ENCODE results near the gene PRAC2.

The PRAC2 gene

GRCh38 chr17:48731355-48731754 lies 8.4 kb downstream of the PRAC2 start:
- H2AK5ac ChIP-seq (ENCODE audit: low read length, severe bottlenecking): no peak overlapping the region
- H4K8ac ChIP-seq (ENCODE audit: low read length): no peak overlapping the region
- no peaks in the 10 kb centered on the region for H3K79me1 ChIP-seq (replicated peaks; ENCODE audit: low read length, poor library complexity, severe bottlenecking)
- no peak overlapping the region for H3K4me2 ChIP-seq (ENCODE audit: low read length, poor library complexity, severe bottlenecking)
- no peak overlapping the region for H3K27ac ChIP-seq (ENCODE audit: low read length, poor library complexity, severe bottlenecking)
- H3K9ac ChIP-seq (ENCODE audit: low read length): no peak overlapping the region
- H3K23ac ChIP-seq (ENCODE audit: low read length in 2 of 2): no peak overlapping the region
- H2BK12ac ChIP-seq (ENCODE audit: low read length in 2 of 2): no peak overlapping the region
- no peak overlapping the region for H3K14ac ChIP-seq (ENCODE audit: low read length in 2 of 2)
- H3K4me1 ChIP-seq (ENCODE audit: control insufficient read depth, insufficient read depth, low read depth, low read length): peaks cover 11% of the 10 kb centered on the region
- no peaks in the 10 kb centered on the region for H3K9me3 ChIP-seq (ENCODE audit: control insufficient read depth, low read length)
- peaks cover 97 to 98% of the 10 kb centered on the region in 2 experiments for H3K27me3 ChIP-seq (ENCODE audit: control insufficient read depth in 1 of 2, insufficient read depth in 1 of 2, low read length in 2 of 2)
- no peak overlapping the region for H2BK120ac ChIP-seq (ENCODE audit: low read depth, low read length)
- no peak for DNase-seq
- H2BK5ac ChIP-seq (ENCODE audit: low read depth, low read length, poor library complexity, severe bottlenecking): no peak overlapping the region
- peaks cover 0 to 3% of the 10 kb centered on the region in 2 experiments for H3K36me3 ChIP-seq (ENCODE audit: control insufficient read depth in 1 of 2, insufficient read depth in 2 of 2, low read depth in 1 of 2, low read length in 2 of 2)
- H4K91ac ChIP-seq (ENCODE audit: low read length): no peak overlapping the region
- no peak overlapping the region for H2AFZ ChIP-seq (ENCODE audit: low read depth, low read length)
- H3K18ac ChIP-seq (ENCODE audit: low read depth in 1 of 2, low read length in 2 of 2): no peak overlapping the region
- no peak overlapping the region for H3K4ac ChIP-seq (ENCODE audit: low read depth in 1 of 2, low read length in 2 of 2)
- no peak overlapping the region for H3K4me3 ChIP-seq (ENCODE audit: insufficient read depth in 1 of 2, low read depth in 1 of 2, low read length in 2 of 2)
- H2BK15ac ChIP-seq (ENCODE audit: low read depth, poor library complexity, severe bottlenecking): no peak overlapping the region

GRCh38 chr17:48732688-48733629 lies 10.0 kb downstream of the PRAC2 start:
- H2AK5ac ChIP-seq (ENCODE audit: low read length, severe bottlenecking): no peak overlapping the region
- DNase-seq: no peak
- H3K79me1 ChIP-seq (replicated peaks; ENCODE audit: low read length, poor library complexity, severe bottlenecking): no peaks in the 10 kb centered on the region
- H3K36me3 ChIP-seq (ENCODE audit: control insufficient read depth in 1 of 2, insufficient read depth in 2 of 2, low read depth in 1 of 2, low read length in 2 of 2): no peaks in the 10 kb centered on the region
- H4K8ac ChIP-seq (ENCODE audit: low read length): no peak overlapping the region
- peaks cover 9% of the 10 kb centered on the region for H3K4me1 ChIP-seq (ENCODE audit: control insufficient read depth, insufficient read depth, low read depth, low read length)
- H2AFZ ChIP-seq (ENCODE audit: low read depth, low read length): no peak overlapping the region
- H3K18ac ChIP-seq (ENCODE audit: low read depth in 1 of 2, low read length in 2 of 2): no peak overlapping the region
- no peak overlapping the region for H3K4ac ChIP-seq (ENCODE audit: low read depth in 1 of 2, low read length in 2 of 2)
- peaks cover 97 to 98% of the 10 kb centered on the region in 2 experiments for H3K27me3 ChIP-seq (ENCODE audit: control insufficient read depth in 1 of 2, insufficient read depth in 1 of 2, low read length in 2 of 2)
- H3K23ac ChIP-seq (ENCODE audit: low read length in 2 of 2): no peak overlapping the region
- no peaks in the 10 kb centered on the region for H3K9me3 ChIP-seq (ENCODE audit: control insufficient read depth, low read length)
- no peak overlapping the region for H3K9ac ChIP-seq (ENCODE audit: low read length)
- H2BK15ac ChIP-seq (ENCODE audit: low read depth, poor library complexity, severe bottlenecking): no peak overlapping the region
- no peak overlapping the region for H2BK12ac ChIP-seq (ENCODE audit: low read length in 2 of 2)
- no peak overlapping the region for H2BK5ac ChIP-seq (ENCODE audit: low read depth, low read length, poor library complexity, severe bottlenecking)
- WGBS: 5% methylated on average over 46 of the region's 50 CpGs
- H3K4me2 ChIP-seq (ENCODE audit: low read length, poor library complexity, severe bottlenecking): peak overlapping the region; percentile 30
- no peak overlapping the region for H2BK120ac ChIP-seq (ENCODE audit: low read depth, low read length)
- no peak overlapping the region for H4K91ac ChIP-seq (ENCODE audit: low read length)
- H3K27ac ChIP-seq (ENCODE audit: low read length, poor library complexity, severe bottlenecking): no peak overlapping the region
- H3K4me3 ChIP-seq (ENCODE audit: insufficient read depth in 1 of 2, low read depth in 1 of 2, low read length in 2 of 2): no peak overlapping the region
- H3K14ac ChIP-seq (ENCODE audit: low read length in 2 of 2): no peak overlapping the region

GRCh38 chr17:48733632-48734328 lies 10.8 kb downstream of the PRAC2 start:
- Histone ChIP-seq H4K8ac (ENCODE audit: low read length) (no peak overlapping the region), H3K4me2 (ENCODE audit: low read length, poor library complexity, severe bottlenecking) (peak overlapping the region; percentile 30), H3K27me3 (ENCODE audit: control insufficient read depth in 1 of 2, insufficient read depth in 1 of 2, low read length in 2 of 2) (peaks cover 97 to 98% of the 10 kb centered on the region in 2 experiments), H2BK120ac (ENCODE audit: low read depth, low read length) (no peak overlapping the region), H2AK5ac (ENCODE audit: low read length, severe bottlenecking) (no peak overlapping the region), H3K23ac (ENCODE audit: low read length in 2 of 2) (no peak overlapping the region), H2AFZ (ENCODE audit: low read depth, low read length) (no peak overlapping the region), H2BK12ac (ENCODE audit: low read length in 2 of 2) (no peak overlapping the region), H3K4me1 (ENCODE audit: control insufficient read depth, insufficient read depth, low read depth, low read length) (peaks cover 3% of the 10 kb centered on the region), H3K18ac (ENCODE audit: low read depth in 1 of 2, low read length in 2 of 2) (no peak overlapping the region), H3K4ac (ENCODE audit: low read depth in 1 of 2, low read length in 2 of 2) (no peak overlapping the region), H3K36me3 (ENCODE audit: control insufficient read depth in 1 of 2, insufficient read depth in 2 of 2, low read depth in 1 of 2, low read length in 2 of 2) (no peaks in the 10 kb centered on the region), H3K9ac (ENCODE audit: low read length) (no peak overlapping the region), H3K9me3 (ENCODE audit: control insufficient read depth, low read length) (no peaks in the 10 kb centered on the region), H2BK15ac (ENCODE audit: low read depth, poor library complexity, severe bottlenecking) (no peak overlapping the region), H3K27ac (ENCODE audit: low read length, poor library complexity, severe bottlenecking) (no peak overlapping the region), H4K91ac (ENCODE audit: low read length) (no peak overlapping the region), H2BK5ac (ENCODE audit: low read depth, low read length, poor library complexity, severe bottlenecking) (no peak overlapping the region), H3K4me3 (ENCODE audit: insufficient read depth in 1 of 2, low read depth in 1 of 2, low read length in 2 of 2) (no peak overlapping the region), H3K79me1 (replicated peaks; ENCODE audit: low read length, poor library complexity, severe bottlenecking) (no peaks in the 10 kb centered on the region), H3K14ac (ENCODE audit: low read length in 2 of 2) (no peak overlapping the region)
- DNase-seq: no peak
- WGBS: 11% methylated on average over 22 of the region's 22 CpGs

- Histone ChIP-seq H3K14ac (ENCODE audit: low read length in 2 of 2) (no peak overlapping the region), H3K4me2 (ENCODE audit: low read length, poor library complexity, severe bottlenecking) (no peak overlapping the region), H2BK15ac (ENCODE audit: low read depth, poor library complexity, severe bottlenecking) (no peak overlapping the region), H4K91ac (ENCODE audit: low read length) (no peak overlapping the region), H4K8ac (ENCODE audit: low read length) (no peak overlapping the region), H2BK120ac (ENCODE audit: low read depth, low read length) (no peak overlapping the region), H3K9ac (ENCODE audit: low read length) (no peak overlapping the region), H3K23ac (ENCODE audit: low read length in 2 of 2) (no peak overlapping the region), H3K4ac (ENCODE audit: low read depth in 1 of 2, low read length in 2 of 2) (no peak overlapping the region), H3K4me1 (ENCODE audit: control insufficient read depth, insufficient read depth, low read depth, low read length) (peaks cover 5% of the 10 kb centered on the region), H3K36me3 (ENCODE audit: control insufficient read depth in 1 of 2, insufficient read depth in 2 of 2, low read depth in 1 of 2, low read length in 2 of 2) (no peaks in the 10 kb centered on the region), H3K79me1 (replicated peaks; ENCODE audit: low read length, poor library complexity, severe bottlenecking) (no peaks in the 10 kb centered on the region), H3K27me3 (ENCODE audit: control insufficient read depth in 1 of 2, insufficient read depth in 1 of 2, low read length in 2 of 2) (peaks cover 97 to 98% of the 10 kb centered on the region in 2 experiments), H2AFZ (ENCODE audit: low read depth, low read length) (no peak overlapping the region), H2BK12ac (ENCODE audit: low read length in 2 of 2) (no peak overlapping the region), H3K27ac (ENCODE audit: low read length, poor library complexity, severe bottlenecking) (no peak overlapping the region), H2AK5ac (ENCODE audit: low read length, severe bottlenecking) (no peak overlapping the region), H2BK5ac (ENCODE audit: low read depth, low read length, poor library complexity, severe bottlenecking) (no peak overlapping the region), H3K9me3 (ENCODE audit: control insufficient read depth, low read length) (no peaks in the 10 kb centered on the region), H3K4me3 (ENCODE audit: insufficient read depth in 1 of 2, low read depth in 1 of 2, low read length in 2 of 2) (no peak overlapping the region), H3K18ac (ENCODE audit: low read depth in 1 of 2, low read length in 2 of 2) (no peak overlapping the region)
- 25% methylated on average over 13 of the region's 14 CpGs for WGBS
- no peak for DNase-seq
Observed at GRCh38 chr17:48734333-48735061, 11.5 kb downstream of the PRAC2 start.

Data from mesenchymal stem cell (in vitro differentiated cells and primary cell).